Measurements from ENCODE around the gene NEDD4L. TPM values are rescaled to one million over a fixed set of nuclear protein-coding genes. Genes with fewer than 3 reads are reported as not detected.

NEDD4L gene
- total and polyA plus RNA-seq, 2 experiments from 2014 or later, result 36.2 to 72.3 TPM

GRCh38 chr18:58201733-58202730 lies 158.0 kb downstream of the NEDD4L start (continued):
- no peak for TF ChIP-seq REST (IDR thresholded peaks at IDR 0.05; ENCODE audit: unreplicated experiment)

GRCh38 chr18:58204776-58205442 lies 160.9 kb downstream of the NEDD4L start:
- Histone ChIP-seq H3K4me2 (no peak overlapping the region), H4K20me1 (replicated peaks; ENCODE audit: insufficient read depth) (peaks cover 8% of the 10 kb centered on the region; the same call in 1 of the 2 replicates), H3K27ac (ENCODE audit: low read depth) (no peak overlapping the region; the same call in 1 of the 2 replicates), H2AFZ (no peak overlapping the region), H3K4me3 (no peak overlapping the region), H3K4me1 (ENCODE audit: insufficient read depth) (peaks cover 34% of the 10 kb centered on the region), H3K9me2 (ENCODE audit: insufficient read depth) (no peaks in the 10 kb centered on the region), H3K36me3 (ENCODE audit: insufficient read depth) (no peaks in the 10 kb centered on the region), H3F3A (replicated peaks; ENCODE audit: low read depth) (no peaks in the 10 kb centered on the region), H3K79me2 (replicated peaks; ENCODE audit: insufficient read depth) (peaks cover 86% of the 10 kb centered on the region), H3K27me3 (ENCODE audit: insufficient read depth) (no peaks in the 10 kb centered on the region)
- H3K4me1 Mint-ChIP-seq, result peaks cover 58% of the 10 kb centered on the region
- no peak overlapping the region for H3K27ac Mint-ChIP-seq
- no peaks in the 10 kb centered on the region for H3K9me3 Mint-ChIP-seq
- H3K36me3 Mint-ChIP-seq (ENCODE audit: low read depth), result no peaks in the 10 kb centered on the region
- DNase-seq (ENCODE audit: low spot score), result no peak
- no peak for TF ChIP-seq ZNF331 (CRISPR knock-in tag; IDR thresholded peaks at IDR 0.05; ENCODE audit: low read depth)
- no peak for TF ChIP-seq CREB1 (CRISPR knock-in tag; IDR thresholded peaks at IDR 0.05; ENCODE audit: low read depth)
- TF ChIP-seq ZNF462 (CRISPR knock-in tag; IDR thresholded peaks at IDR 0.05), result no peak
- no peak for TF ChIP-seq STAT1 (IDR thresholded peaks at IDR 0.05; ENCODE audit: unreplicated experiment)
- no peak for TF ChIP-seq ZNF114 (CRISPR knock-in tag; IDR thresholded peaks at IDR 0.05)
- no peak for TF ChIP-seq ETS1 (IDR thresholded peaks at IDR 0.05)
- no peak for ATAC-seq
- H3K27me3 Mint-ChIP-seq (ENCODE audit: insufficient read depth, low read depth, poor library complexity), result no peaks in the 10 kb centered on the region
- no peak overlapping the region for H3K4me3 Mint-ChIP-seq
